Panc1 (cell line): Measurements from ENCODE around the gene ANAPC5. TPM values are rescaled to one million over a fixed set of nuclear protein-coding genes. Genes with fewer than 3 reads are reported as not detected.

Experiments
- ATAC-seq: fragments of 200-7000 bp; cut with Tn5 transposase; 2 replicates; pipeline ENCODE4 v1.9.1; 2020; ENCODE audit warnings: mild to moderate bottlenecking, moderate library complexity
- BruUV-seq: library from RNA; stranded (reverse); fragments of 400-500 nt; replicated peaks from 2 replicates; lab custom pipeline; 2021; lab: Mats Ljungman, UMichigan
- CTCF ChIA-PET: fragments of 300-600 bp; sonication (Branson Sonifier 250); formaldehyde crosslinking; loops from one replicate; lab custom pipeline; 2022; ENCODE audit warnings: antibody characterized with exemption; lab: Charles Lee
- POLR2A ChIA-PET: fragments of 300-600 bp; sonication (Branson Sonifier 250); formaldehyde crosslinking; loops from one replicate; lab custom pipeline; 2022; ENCODE audit warnings: antibody characterized with exemption; lab: Charles Lee
- DNase-seq: peaks from one replicate; pipeline ENCODE4 v3.0.0-alpha.2; 2010; ENCODE audit warnings: low read depth, low spot score
- H3K27ac ChIP-seq: 2 replicates; pipeline ENCODE4 v1.5.1; 2011; ENCODE audit warnings: mild to moderate bottlenecking, low read length, inconsistent platforms
- H3K27me3 ChIP-seq: fragments of 200-500 bp; sonication (Bioruptor generic); 2 replicates; pipeline ENCODE4 v1.6.0; 2014; ENCODE audit warnings: low read length, inconsistent platforms; ENCODE audit not compliant: control insufficient read depth, insufficient read depth
- H3K36me3 ChIP-seq: fragments of 200-500 bp; sonication (Bioruptor generic); 2 replicates; pipeline ENCODE4 v1.5.1; 2014; ENCODE audit warnings: inconsistent platforms, mild to moderate bottlenecking, low read length, moderate library complexity; ENCODE audit not compliant: control insufficient read depth, insufficient read depth
- H3K4me1 ChIP-seq: 2 replicates; pipeline ENCODE4 v1.5.1; 2011; ENCODE audit warnings: inconsistent platforms, mild to moderate bottlenecking, low read length, moderate library complexity; ENCODE audit not compliant: control insufficient read depth, insufficient read depth
- H3K4me3 ChIP-seq, 2 experiments: 2 replicates each; pipeline ENCODE4 v1.5.1; 2011 to 2012; ENCODE audit warnings: low read depth in 2 of 2, low read length in 2 of 2, mild to moderate bottlenecking in 2 of 2, inconsistent platforms in 1 of 2, moderate library complexity in 1 of 2
- H3K9me3 ChIP-seq: fragments of 200-500 bp; sonication (Bioruptor generic); 2 replicates; pipeline ENCODE4 v1.5.1; 2014; ENCODE audit warnings: low read depth, mild to moderate bottlenecking, inconsistent platforms, low read length, moderate library complexity; ENCODE audit not compliant: control insufficient read depth, insufficient read depth
- CTCF ChIP-seq: fragments of 450-650 bp; IDR thresholded peaks from 2 replicates; pipeline ENCODE4 v1.5.1; 2017; ENCODE audit warnings: mild to moderate bottlenecking
- POLR2AphosphoS5 ChIP-seq: IDR thresholded peaks from 2 replicates; pipeline ENCODE4 v1.6.1; 2012; ENCODE audit warnings: mild to moderate bottlenecking, low read depth, low read length, moderate library complexity
- REST ChIP-seq, 2 experiments: IDR thresholded peaks; 2 replicates each; pipeline ENCODE4 v1.6.1; 2011 to 2012; ENCODE audit warnings: low read depth in 2 of 2, control low read depth in 1 of 2, low read length in 1 of 2, mild to moderate bottlenecking in 1 of 2, moderate library complexity in 1 of 2; ENCODE audit not compliant: insufficient read depth in 1 of 2
- SIN3A ChIP-seq: IDR thresholded peaks from 2 replicates; pipeline ENCODE4 v1.6.1; 2012; ENCODE audit warnings: low read depth, mild to moderate bottlenecking, low read length, moderate library complexity, borderline replicate concordance; ENCODE audit not compliant: insufficient read depth
- TCF7L2 ChIP-seq: IDR thresholded peaks from 2 replicates; pipeline ENCODE4 v1.6.1; 2011; ENCODE audit warnings: mild to moderate bottlenecking, low read depth, low read length, inconsistent platforms
- in situ Hi-C: cut with HindIII; loops from 2 replicates; pipeline ENCODE4 v1.10.0; 2016; ENCODE audit warnings: low sequenced_read_pairs, low pct_unique_long_range_greater_than_20kb
- intact Hi-C: fragments of 100-400 bp; cut with micrococcal nuclease; formaldehyde crosslinking; loops from one replicate; pipeline ENCODE4 v1.10.0; 2022; ENCODE audit not compliant: unreplicated experiment
- total RNA-seq: library from RNA; stranded (reverse); gene quantifications from one replicate; pipeline ENCODE4 v1.2.1, GENCODE V29; 2021; ENCODE audit not compliant: unreplicated experiment

The ANAPC5 gene
- total RNA-seq, 1 experiment from 2014 or later, result 101 TPM

- DNase-seq, result no peak
- no TSS peak for BruUV-seq
- POLR2A ChIA-PET, result no interaction called here
- intact Hi-C loops, result no loop called here
- H3K36me3 ChIP-seq, result no peaks in the 10 kb centered on the region
- TF ChIP-seq CTCF (no peak), TCF7L2 (no peak), REST (IDR thresholded peaks at IDR 0.05; ENCODE audit: insufficient read depth in 1 of 2, low read depth in 2 of 2, low read length in 1 of 2) (no peak), POLR2AphosphoS5 (no peak), SIN3A (no peak)
- H3K9me3 ChIP-seq, result no peaks in the 10 kb centered on the region
- no peak overlapping the region for H3K27ac ChIP-seq
- CTCF ChIA-PET, result interaction anchor here (0.6 kb wide), 1 partner anchor 14 kb away, joined by 3 read pairs; no protein-coding TSS in a partner anchor
- no peaks in the 10 kb centered on the region for H3K27me3 ChIP-seq
- no peak overlapping the region for H3K4me3 ChIP-seq
- ATAC-seq, result no peak
- in situ Hi-C loops, result no loop called here
- H3K4me1 ChIP-seq, result no peaks in the 10 kb centered on the region
Observed at GRCh38 chr12:121278169-121279070, 73.8 kb downstream of the ANAPC5 start.

- BruUV-seq, result no TSS peak
- in situ Hi-C loops, result no loop called here
- ATAC-seq, result no peak
Observed at GRCh38 chr12:121277374-121277759, 74.8 kb downstream of the ANAPC5 start.

More at GRCh38 chr12:121277374-121277759, 74.8 kb downstream of the ANAPC5 start:
- DNase-seq, result no peak
- no peaks in the 10 kb centered on the region for H3K36me3 ChIP-seq
- H3K4me3 ChIP-seq, result no peak overlapping the region
- no peaks in the 10 kb centered on the region for H3K9me3 ChIP-seq
- TF ChIP-seq SIN3A, result no peak
- TF ChIP-seq TCF7L2, result no peak
- no peak for TF ChIP-seq REST (IDR thresholded peaks at IDR 0.05; ENCODE audit: insufficient read depth in 1 of 2, low read depth in 2 of 2, low read length in 1 of 2)
- no peak for TF ChIP-seq CTCF
- no peak for TF ChIP-seq POLR2AphosphoS5
- no peaks in the 10 kb centered on the region for H3K4me1 ChIP-seq
- ChIA-PET CTCF (no interaction called here), POLR2A (interaction anchor here (0.6 kb wide), 1 partner anchor 9 kb away, joined by 9 read pairs; no protein-coding TSS in a partner anchor)
- intact Hi-C loops, result no loop called here
- H3K27me3 ChIP-seq, result no peaks in the 10 kb centered on the region
- no peak overlapping the region for H3K27ac ChIP-seq
